ENCODE measurements around the gene DMD. TPM values are rescaled to one million over a fixed set of nuclear protein-coding genes. Genes with fewer than 3 reads are reported as not detected.

DMD gene
- total and polyA plus RNA-seq, 2 of the 8 experiments (the other 6 are each of a cell fraction or from before 2014, with no cell fraction given): 4.8 to 7.4 TPM

DNA sequence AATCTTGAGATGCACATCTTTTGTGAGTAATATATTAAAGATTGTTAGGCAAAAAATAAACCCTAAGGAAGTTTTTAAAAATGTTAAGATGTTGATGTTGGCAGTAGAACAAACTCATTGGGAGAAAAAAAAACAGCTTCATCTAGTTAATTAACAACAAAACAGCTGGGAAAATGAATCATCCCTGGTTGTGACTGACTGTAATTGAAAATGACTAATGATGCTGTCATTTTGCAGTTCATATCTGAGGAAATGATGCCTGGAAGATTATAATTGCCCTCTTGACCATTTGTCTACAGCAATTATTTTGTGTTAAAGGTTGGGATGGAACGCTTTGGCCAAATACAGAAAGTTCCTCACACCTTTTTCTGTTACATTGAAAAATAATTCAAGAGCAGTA lies 1379.1 kb downstream of the DMD start:
- Histone ChIP-seq H2BK20ac (ENCODE audit: low read length) (no peak overlapping the region), H3K9ac (replicated peaks in 1 of 4; ENCODE audit: extremely low read depth in 1 of 4, low read depth in 3 of 4, low read length in 3 of 4) (no peak overlapping the region), H3K56ac (replicated peaks; ENCODE audit: insufficient read length, low read depth, low read length) (no peak overlapping the region), H4K8ac (ENCODE audit: extremely low read depth, insufficient read depth, low read length) (no peak overlapping the region), H2AFZ (ENCODE audit: low read length) (no peak overlapping the region), H3K9me3 (ENCODE audit: insufficient read depth in 2 of 2, low read depth in 1 of 2, low read length in 1 of 2) (no peaks in the 10 kb centered on the region), H3K23ac (ENCODE audit: insufficient read length) (no peak overlapping the region), H2BK120ac (replicated peaks; ENCODE audit: low read depth, low read length) (no peak overlapping the region), H2BK12ac (ENCODE audit: low read depth, low read length) (no peak overlapping the region), H3K36me3 (ENCODE audit: control insufficient read depth in 2 of 4, insufficient read depth in 4 of 4, low read length in 3 of 4) (no peaks in the 10 kb centered on the region), H3K27me3 (replicated peaks in 1 of 4; ENCODE audit: control insufficient read depth in 3 of 4, extremely low read depth in 1 of 4, insufficient read depth in 3 of 4, low read length in 3 of 4) (no peaks in the 10 kb centered on the region), H4K5ac (ENCODE audit: insufficient read length, low read depth, low read length) (no peak overlapping the region), H3K4me3 (ENCODE audit: extremely low read depth in 1 of 4, insufficient read depth in 2 of 4, low read depth in 3 of 4, low read length in 4 of 4) (no peak overlapping the region), H3K27ac (ENCODE audit: low read depth, low read length) (no peak overlapping the region), H3K18ac (ENCODE audit: extremely low read depth, low read length) (no peak overlapping the region), H3K79me1 (ENCODE audit: low read depth, low read length) (no peaks in the 10 kb centered on the region), H4K91ac (replicated peaks; ENCODE audit: insufficient read length, low read length) (no peak overlapping the region), H3K79me2 (ENCODE audit: control insufficient read depth in 1 of 2, insufficient read depth in 2 of 2, low read length in 2 of 2) (no peaks in the 10 kb centered on the region), H2BK5ac (ENCODE audit: low read depth, low read length) (no peak overlapping the region), H4K20me1 (replicated peaks in 1 of 2; ENCODE audit: control insufficient read depth in 1 of 2, insufficient read depth in 2 of 2, low read length in 2 of 2) (no peaks in the 10 kb centered on the region), H3K4ac (replicated peaks; ENCODE audit: insufficient read length, low read depth, low read length) (no peak overlapping the region), H3K14ac (ENCODE audit: insufficient read length) (no peak overlapping the region), H2AK5ac (ENCODE audit: low read depth, low read length) (no peak overlapping the region), H3K4me2 (ENCODE audit: insufficient read depth in 1 of 2, low read depth in 2 of 2, low read length in 2 of 2) (no peak overlapping the region), H3K23me2 (ENCODE audit: low read depth, low read length) (no peaks in the 10 kb centered on the region; the same call in 1 of the 2 replicates), H3K4me1 (replicated peaks in 1 of 4; ENCODE audit: control insufficient read depth in 3 of 4, insufficient read depth in 4 of 4, low read length in 3 of 4) (no peaks in the 10 kb centered on the region), H2BK15ac (ENCODE audit: low read length) (no peak overlapping the region)
- POLR2A ChIA-PET (ENCODE audit: partially characterized antibody): no interaction called here
- no peak for DNase-seq (ENCODE audit: low read depth in 1 of 2, low spot score in 2 of 2)
- WGBS, 2 experiments (ENCODE audit: extremely low coverage in 1 of 2, insufficient coverage in 1 of 2, insufficient read length in 1 of 2, insufficient replicate concordance in 2 of 2, low coverage in 1 of 2, low lambda C conversion rate in 2 of 2, missing lambda C conversion rate in 1 of 2): no CpG with 5 or more reads among the region's 1 CpG
- CTCF ChIA-PET (ENCODE audit: partially characterized antibody): no interaction called here
- FAIRE-seq: no peak
- TF ChIP-seq, protein P1, sequence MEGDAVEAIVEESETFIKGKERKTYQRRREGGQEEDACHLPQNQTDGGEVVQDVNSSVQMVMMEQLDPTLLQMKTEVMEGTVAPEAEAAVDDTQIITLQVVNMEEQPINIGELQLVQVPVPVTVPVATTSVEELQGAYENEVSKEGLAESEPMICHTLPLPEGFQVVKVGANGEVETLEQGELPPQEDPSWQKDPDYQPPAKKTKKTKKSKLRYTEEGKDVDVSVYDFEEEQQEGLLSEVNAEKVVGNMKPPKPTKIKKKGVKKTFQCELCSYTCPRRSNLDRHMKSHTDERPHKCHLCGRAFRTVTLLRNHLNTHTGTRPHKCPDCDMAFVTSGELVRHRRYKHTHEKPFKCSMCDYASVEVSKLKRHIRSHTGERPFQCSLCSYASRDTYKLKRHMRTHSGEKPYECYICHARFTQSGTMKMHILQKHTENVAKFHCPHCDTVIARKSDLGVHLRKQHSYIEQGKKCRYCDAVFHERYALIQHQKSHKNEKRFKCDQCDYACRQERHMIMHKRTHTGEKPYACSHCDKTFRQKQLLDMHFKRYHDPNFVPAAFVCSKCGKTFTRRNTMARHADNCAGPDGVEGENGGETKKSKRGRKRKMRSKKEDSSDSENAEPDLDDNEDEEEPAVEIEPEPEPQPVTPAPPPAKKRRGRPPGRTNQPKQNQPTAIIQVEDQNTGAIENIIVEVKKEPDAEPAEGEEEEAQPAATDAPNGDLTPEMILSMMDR (IDR thresholded peaks at IDR 0.05; ENCODE audit: control extremely low read depth in 1 of 3, insufficient read depth in 1 of 3, low read depth in 1 of 3, low read length in 3 of 3): no peak
- TF ChIP-seq MAFK (IDR thresholded peaks at IDR 0.05; ENCODE audit: low read depth, low read length) (no peak), SIX5 (IDR thresholded peaks at IDR 0.05; ENCODE audit: low read depth, low read length) (no peak), CREB1 (IDR thresholded peaks at IDR 0.05) (no peak), CBX5 (IDR thresholded peaks at IDR 0.05; ENCODE audit: low read depth, low read length) (no peak), POLR2AphosphoS5 (IDR thresholded peaks at IDR 0.05; ENCODE audit: low read depth, low read length) (no peak), USF2 (IDR thresholded peaks at IDR 0.05; ENCODE audit: low read length) (no peak), SAP30 (IDR thresholded peaks at IDR 0.05; ENCODE audit: insufficient read depth, insufficient replicate concordance, low read length) (no peak), HDAC6 (IDR thresholded peaks at IDR 0.05; ENCODE audit: low read depth, low read length) (no peak), KDM1A (IDR thresholded peaks at IDR 0.05; ENCODE audit: borderline replicate concordance, low read length) (no peak)
- TF ChIP-seq, protein P2, sequence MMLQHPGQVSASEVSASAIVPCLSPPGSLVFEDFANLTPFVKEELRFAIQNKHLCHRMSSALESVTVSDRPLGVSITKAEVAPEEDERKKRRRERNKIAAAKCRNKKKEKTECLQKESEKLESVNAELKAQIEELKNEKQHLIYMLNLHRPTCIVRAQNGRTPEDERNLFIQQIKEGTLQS (IDR thresholded peaks at IDR 0.05; ENCODE audit: insufficient read depth, low read depth, low read length): no peak

All from H1 (cell line).